H9 (cell line): ENCODE measurements around the gene OR6C65. TPM values are rescaled to one million over a fixed set of nuclear protein-coding genes. Genes with fewer than 3 reads are reported as not detected.

Experiments used
- DNase-seq: peaks from one replicate; pipeline ENCODE4 v3.0.0-alpha.2; 2017
- H2AFZ ChIP-seq: one replicate; pipeline ENCODE4 v1.6.1; 2013; ENCODE audit warnings: mild to moderate bottlenecking, low read length, control low read depth, moderate library complexity
- H2AK5ac ChIP-seq: 2 replicates; pipeline ENCODE4 v1.6.1; 2013; ENCODE audit warnings: low read length, control low read depth, mixed read lengths; ENCODE audit not compliant: insufficient read length
- H2BK120ac ChIP-seq: one replicate; pipeline ENCODE4 v1.6.1; 2013; ENCODE audit warnings: low read depth, mild to moderate bottlenecking, low read length, control low read depth, inconsistent platforms; ENCODE audit not compliant: poor library complexity, severe bottlenecking
- H2BK12ac ChIP-seq: 2 replicates; pipeline ENCODE4 v1.6.1; 2013; ENCODE audit warnings: low read length, control low read depth, mixed read lengths, low read depth; ENCODE audit not compliant: insufficient read length
- H2BK15ac ChIP-seq: 2 replicates; pipeline ENCODE4 v1.6.1; 2013; ENCODE audit warnings: low read depth, low read length, control low read depth
- H2BK20ac ChIP-seq: one replicate; pipeline ENCODE4 v1.6.1; 2013; ENCODE audit warnings: low read depth, mild to moderate bottlenecking, low read length, control low read depth, inconsistent platforms; ENCODE audit not compliant: poor library complexity, severe bottlenecking
- H2BK5ac ChIP-seq: 2 replicates; pipeline ENCODE4 v1.6.1; 2013; ENCODE audit warnings: low read length, control low read depth, mixed read lengths; ENCODE audit not compliant: insufficient read length
- H3K14ac ChIP-seq: 2 replicates; pipeline ENCODE4 v1.6.1; 2013; ENCODE audit warnings: low read length, control low read depth; ENCODE audit not compliant: insufficient read depth
- H3K18ac ChIP-seq: 2 replicates; pipeline ENCODE4 v1.6.1; 2013; ENCODE audit warnings: low read depth, mild to moderate bottlenecking, mixed read lengths, low read length, control low read depth; ENCODE audit not compliant: insufficient read length
- H3K23ac ChIP-seq: 2 replicates; pipeline ENCODE4 v1.6.1; 2013; ENCODE audit warnings: low read length, control low read depth, mixed read lengths, low read depth; ENCODE audit not compliant: insufficient read length
- H3K23me2 ChIP-seq: 2 replicates; pipeline ENCODE4 v1.6.1; 2013; ENCODE audit warnings: low read depth, mild to moderate bottlenecking, mixed read lengths, low read length, control low read depth; ENCODE audit not compliant: insufficient read length, poor library complexity, severe bottlenecking
- H3K27ac ChIP-seq: 2 replicates; pipeline ENCODE4 v1.5.1; 2013; ENCODE audit warnings: low read length, control low read depth, mixed read lengths, low read depth; ENCODE audit not compliant: insufficient read length
- H3K27me3 ChIP-seq: 2 replicates; pipeline ENCODE4 v1.6.1; 2013; ENCODE audit warnings: low read length, control low read depth, inconsistent platforms; ENCODE audit not compliant: insufficient read depth
- H3K4ac ChIP-seq: 2 replicates; pipeline ENCODE4 v1.6.1; 2013; ENCODE audit warnings: low read depth, mild to moderate bottlenecking, control low read depth, inconsistent platforms, low read length, moderate library complexity
- H3K4me1 ChIP-seq: 2 replicates; pipeline ENCODE4 v1.6.1; 2013; ENCODE audit warnings: low read length, control low read depth, inconsistent platforms; ENCODE audit not compliant: insufficient read depth
- H3K4me2 ChIP-seq: 2 replicates; pipeline ENCODE4 v1.6.1; 2013; ENCODE audit warnings: low read length, control low read depth, mixed read lengths; ENCODE audit not compliant: insufficient read length, insufficient read depth
- H3K56ac ChIP-seq: 2 replicates; pipeline ENCODE4 v1.6.1; 2013; ENCODE audit warnings: low read depth, mild to moderate bottlenecking, mixed read lengths, low read length, control low read depth; ENCODE audit not compliant: insufficient read length
- H3K79me1 ChIP-seq: 2 replicates; pipeline ENCODE4 v1.6.1; 2013; ENCODE audit warnings: low read depth, mild to moderate bottlenecking, moderate library complexity, low read length, control low read depth, inconsistent platforms; ENCODE audit not compliant: insufficient read depth, poor library complexity, severe bottlenecking
- H3K79me2 ChIP-seq: 2 replicates; pipeline ENCODE4 v1.6.1; 2013; ENCODE audit warnings: low read length, control low read depth, inconsistent platforms; ENCODE audit not compliant: insufficient read depth
- H3K9ac ChIP-seq: 2 replicates; pipeline ENCODE4 v1.6.1; 2013; ENCODE audit warnings: low read length, control low read depth, mixed read lengths; ENCODE audit not compliant: insufficient read length; ENCODE audit errors: extremely low read depth
- H3K9me3 ChIP-seq: one replicate; pipeline ENCODE4 v1.6.1; 2013; ENCODE audit warnings: low read depth, low read length, inconsistent platforms; ENCODE audit not compliant: control insufficient read depth
- H3T11ph ChIP-seq: one replicate; pipeline ENCODE4 v1.6.1; 2013; ENCODE audit warnings: mild to moderate bottlenecking, low read length, control low read depth, inconsistent platforms
- H4K20me1 ChIP-seq: one replicate; pipeline ENCODE4 v1.6.1; 2013; ENCODE audit not compliant: control insufficient read depth, insufficient read length, insufficient read depth
- H4K5ac ChIP-seq: 2 replicates; pipeline ENCODE4 v1.6.1; 2013; ENCODE audit warnings: low read depth, mild to moderate bottlenecking, mixed read lengths, low read length, control low read depth; ENCODE audit not compliant: insufficient read length
- H4K8ac ChIP-seq: replicated peaks from 2 replicates; pipeline ENCODE4 v1.6.1; 2013; ENCODE audit warnings: low read length, control low read depth, mixed read lengths, low read depth; ENCODE audit not compliant: insufficient read length
- H4K91ac ChIP-seq: 2 replicates; pipeline ENCODE4 v1.6.1; 2013; ENCODE audit warnings: low read depth, mild to moderate bottlenecking, moderate library complexity, mixed read lengths, low read length, control low read depth; ENCODE audit not compliant: insufficient read length
- H3K27ac Mint-ChIP-seq, 3 experiments: 2 replicates in 2 of 3; 3 replicates in 1 of 3; pipeline ENCODE4 v1.8.0; 2020 to 2021; ENCODE audit warnings: mixed read lengths in 3 of 3, mild to moderate bottlenecking in 1 of 3, moderate library complexity in 1 of 3
- H3K27me3 Mint-ChIP-seq: 2 replicates; pipeline ENCODE4 v1.8.0; 2021; ENCODE audit warnings: low read depth, mild to moderate bottlenecking, moderate library complexity, mixed read lengths
- H3K36me3 Mint-ChIP-seq, 3 experiments: 2 replicates in 2 of 3; 3 replicates in 1 of 3; pipeline ENCODE4 v1.8.0; 2020 to 2021; ENCODE audit warnings: low read depth in 3 of 3, mixed read lengths in 3 of 3; ENCODE audit not compliant: insufficient read depth in 1 of 3
- H3K4me1 Mint-ChIP-seq, 2 experiments: 2 replicates each; pipeline ENCODE4 v1.8.0; 2020; ENCODE audit warnings: mixed read lengths in 2 of 2
- H3K4me3 Mint-ChIP-seq, 2 experiments: 2 replicates in 1 of 2; 3 replicates in 1 of 2; pipeline ENCODE4 v1.8.0; 2020 to 2021; ENCODE audit warnings: mild to moderate bottlenecking in 2 of 2, mixed read lengths in 2 of 2, moderate library complexity in 1 of 2
- H3K9me3 Mint-ChIP-seq, 2 experiments: 2 replicates in 1 of 2; 3 replicates in 1 of 2; pipeline ENCODE4 v1.8.0; 2020; ENCODE audit warnings: mild to moderate bottlenecking in 2 of 2, mixed read lengths in 2 of 2, moderate library complexity in 1 of 2
- WGBS: extraction: QIAGEN DNeasy Blood & Tissue Kit; methylation state at CpG from one replicate; pipeline ENCODE4 v1.1.7; 2013; ENCODE audit warnings: missing lambda C conversion rate, low lambda C conversion rate, mixed read lengths; ENCODE audit not compliant: insufficient read length; ENCODE audit errors: extremely low coverage; 5-methylcytosine and 5-hydroxymethylcytosine counted together
- total RNA-seq: library from RNA; stranded (reverse); gene quantifications from 2 replicates; pipeline ENCODE4 v1.2.1, GENCODE V29; 2021
- TF ChIP-seq, protein P1 (sequence below): fragments of 200-600 bp; sonication (generic); conservative IDR thresholded peaks from 3 replicates; pipeline ENCODE4 v1.8.0; 2021; ENCODE audit warnings: antibody characterized with exemption, mild to moderate bottlenecking

Gene OR6C65
- total RNA-seq, 1 experiment from 2014 or later, result not detected

DNA sequence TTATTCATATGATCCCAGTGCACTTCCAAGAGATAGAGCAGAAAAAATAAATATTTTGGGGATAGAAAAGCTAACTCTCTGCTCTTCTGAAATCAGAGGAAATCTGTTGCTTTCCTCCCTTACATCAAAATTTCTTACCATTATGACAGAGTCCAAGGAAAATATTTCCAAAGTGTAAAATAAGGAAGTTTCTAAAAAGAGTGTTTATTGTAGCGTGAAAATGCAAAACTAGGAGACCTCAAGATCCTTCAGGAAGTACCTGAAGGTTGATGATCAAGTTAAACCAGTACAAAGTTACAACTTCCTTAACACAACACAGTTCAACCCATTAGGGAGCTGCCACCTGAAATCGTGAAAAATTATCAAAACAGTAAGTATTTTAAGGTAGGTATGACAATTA lies 43.4 kb downstream of the OR6C65 start, which contains the start of gene OR6C2:
TSS of gene OR6C2 (plus strand) at position 301 of the 400 bp plus-strand sequence. CDS start 8,138 bp downstream, outside the sequence.
- no peak within 1 kb of the TSS for H4K8ac ChIP-seq
- no peak within 1 kb of the TSS for H2BK15ac ChIP-seq
- H3K36me3 Mint-ChIP-seq, result peaks cover 2 to 25% (median 13%) of the 10 kb centered on the region in 3 experiments; a peak in 6 of 7 replicates
- no peak within 1 kb of the TSS for H3K27ac Mint-ChIP-seq
- no peaks in the 10 kb centered on the region for H3K9me3 ChIP-seq
- no peak within 1 kb of the TSS for H4K91ac ChIP-seq
- H3T11ph ChIP-seq, result no peak within 1 kb of the TSS
- no peak within 1 kb of the TSS for H3K56ac ChIP-seq
- no peaks in the 10 kb centered on the region for H4K20me1 ChIP-seq
- no peak within 1 kb of the TSS for H2BK5ac ChIP-seq
- no peaks in the 10 kb centered on the region for H3K27me3 Mint-ChIP-seq
- H3K79me2 ChIP-seq, result no peaks in the 10 kb centered on the region
- no peak within 1 kb of the TSS for H4K5ac ChIP-seq
- H3K23me2 ChIP-seq, result no peaks in the 10 kb centered on the region
- H2AK5ac ChIP-seq, result no peak within 1 kb of the TSS
- H2BK12ac ChIP-seq, result no peak within 1 kb of the TSS
- H3K14ac ChIP-seq, result no peak within 1 kb of the TSS
- no peak within 1 kb of the TSS for H3K9ac ChIP-seq
- DNase-seq, result no peak
- H3K18ac ChIP-seq, result no peak within 1 kb of the TSS
- H3K9me3 Mint-ChIP-seq, result peaks cover 22 to 30% of the 10 kb centered on the region in 2 experiments
- no peak within 1 kb of the TSS for H3K4me2 ChIP-seq
- H3K4me1 Mint-ChIP-seq, result no peaks in the 10 kb centered on the region
- H2BK20ac ChIP-seq, result no peak within 1 kb of the TSS
- H3K27me3 ChIP-seq, result no peaks in the 10 kb centered on the region
- H3K4me3 Mint-ChIP-seq, result no peak within 1 kb of the TSS
- H3K4ac ChIP-seq, result no peak within 1 kb of the TSS
- H3K4me1 ChIP-seq, result no peaks in the 10 kb centered on the region
- TF ChIP-seq, protein P1, sequence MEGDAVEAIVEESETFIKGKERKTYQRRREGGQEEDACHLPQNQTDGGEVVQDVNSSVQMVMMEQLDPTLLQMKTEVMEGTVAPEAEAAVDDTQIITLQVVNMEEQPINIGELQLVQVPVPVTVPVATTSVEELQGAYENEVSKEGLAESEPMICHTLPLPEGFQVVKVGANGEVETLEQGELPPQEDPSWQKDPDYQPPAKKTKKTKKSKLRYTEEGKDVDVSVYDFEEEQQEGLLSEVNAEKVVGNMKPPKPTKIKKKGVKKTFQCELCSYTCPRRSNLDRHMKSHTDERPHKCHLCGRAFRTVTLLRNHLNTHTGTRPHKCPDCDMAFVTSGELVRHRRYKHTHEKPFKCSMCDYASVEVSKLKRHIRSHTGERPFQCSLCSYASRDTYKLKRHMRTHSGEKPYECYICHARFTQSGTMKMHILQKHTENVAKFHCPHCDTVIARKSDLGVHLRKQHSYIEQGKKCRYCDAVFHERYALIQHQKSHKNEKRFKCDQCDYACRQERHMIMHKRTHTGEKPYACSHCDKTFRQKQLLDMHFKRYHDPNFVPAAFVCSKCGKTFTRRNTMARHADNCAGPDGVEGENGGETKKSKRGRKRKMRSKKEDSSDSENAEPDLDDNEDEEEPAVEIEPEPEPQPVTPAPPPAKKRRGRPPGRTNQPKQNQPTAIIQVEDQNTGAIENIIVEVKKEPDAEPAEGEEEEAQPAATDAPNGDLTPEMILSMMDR, result no peak
- no peak within 1 kb of the TSS for H2BK120ac ChIP-seq
- no peak within 1 kb of the TSS for H2AFZ ChIP-seq
- H3K79me1 ChIP-seq, result no peaks in the 10 kb centered on the region
- WGBS, result no CpG with 5 or more reads among the region's 2 CpGs
- H3K27ac ChIP-seq, result no peak within 1 kb of the TSS
- no peak within 1 kb of the TSS for H3K23ac ChIP-seq
